Measurements from ENCODE around the gene SUV39H1. TPM values are rescaled to one million over a fixed set of nuclear protein-coding genes. Genes with fewer than 3 reads are reported as not detected.

Gene SUV39H1
- total RNA-seq, 4 donors from 2014 or later: 5.9 to 15.1 (median 8.7) TPM

- WGBS: 49% methylated on average over 5 of the region's 5 CpGs
Measured at GRCh38 chrX:48714573-48714972, 18.0 kb downstream of the SUV39H1 start.

GRCh38 chrX:48715072-48715471, 18.5 kb downstream of the SUV39H1 start:
- Histone ChIP-seq H3K27ac (no peak overlapping the region), H3K9me3 (no peaks in the 10 kb centered on the region), H3K36me3 (no peaks in the 10 kb centered on the region), H3K27me3 (no peaks in the 10 kb centered on the region), H3K4me3 (no peak overlapping the region), H3K4me1 (no peaks in the 10 kb centered on the region)
- WGBS: 74% methylated on average over 2 of the region's 2 CpGs
- DNase-seq (ENCODE audit: low spot score in 2 of 2): no peak
- no peak for TF ChIP-seq POLR2AphosphoS5 (IDR thresholded peaks at IDR 0.05)
- no peak for TF ChIP-seq EP300 (IDR thresholded peaks at IDR 0.05)
- no peak for TF ChIP-seq POLR2A (IDR thresholded peaks at IDR 0.05)
- TF ChIP-seq CTCF (IDR thresholded peaks at IDR 0.05): no peak

More at GRCh38 chrX:48714573-48714972, 18.0 kb downstream of the SUV39H1 start:
- no peaks in the 10 kb centered on the region for H3K4me1 ChIP-seq
- H3K4me3 ChIP-seq: no peak overlapping the region
- no peaks in the 10 kb centered on the region for H3K36me3 ChIP-seq
- no peak overlapping the region for H3K27ac ChIP-seq
- DNase-seq (ENCODE audit: low spot score in 2 of 2): no peak
- H3K27me3 ChIP-seq: no peaks in the 10 kb centered on the region
- no peaks in the 10 kb centered on the region for H3K9me3 ChIP-seq
- no peak for TF ChIP-seq POLR2A (IDR thresholded peaks at IDR 0.05)
- no peak for TF ChIP-seq EP300 (IDR thresholded peaks at IDR 0.05)
- no peak for TF ChIP-seq CTCF (IDR thresholded peaks at IDR 0.05)
- TF ChIP-seq POLR2AphosphoS5 (IDR thresholded peaks at IDR 0.05): no peak

- DNase-seq (ENCODE audit: low spot score in 2 of 2): no peak
- Histone ChIP-seq H3K4me1 (no peaks in the 10 kb centered on the region), H3K9me3 (no peaks in the 10 kb centered on the region), H3K36me3 (no peaks in the 10 kb centered on the region), H3K27ac (no peak overlapping the region), H3K4me3 (no peak overlapping the region), H3K27me3 (no peaks in the 10 kb centered on the region)
- TF ChIP-seq EP300 (IDR thresholded peaks at IDR 0.05) (no peak), POLR2AphosphoS5 (IDR thresholded peaks at IDR 0.05) (no peak), POLR2A (IDR thresholded peaks at IDR 0.05) (no peak), CTCF (IDR thresholded peaks at IDR 0.05) (no peak)
- WGBS: 72% methylated on average over 4 of the region's 4 CpGs
Measured at GRCh38 chrX:48715876-48716502, 19.5 kb downstream of the SUV39H1 start.

- no peak overlapping the region for H3K27ac ChIP-seq
- H3K36me3 ChIP-seq: no peaks in the 10 kb centered on the region
- no peak for TF ChIP-seq CTCF (IDR thresholded peaks at IDR 0.05)
- TF ChIP-seq POLR2A (IDR thresholded peaks at IDR 0.05): no peak
- TF ChIP-seq POLR2AphosphoS5 (IDR thresholded peaks at IDR 0.05): no peak
- TF ChIP-seq EP300 (IDR thresholded peaks at IDR 0.05): no peak
- no peak for DNase-seq (ENCODE audit: low spot score in 2 of 2)
- H3K9me3 ChIP-seq: no peaks in the 10 kb centered on the region
- no peaks in the 10 kb centered on the region for H3K4me1 ChIP-seq
- WGBS: 73% methylated on average over 2 of the region's 2 CpGs
- H3K4me3 ChIP-seq: no peak overlapping the region
- no peaks in the 10 kb centered on the region for H3K27me3 ChIP-seq
Measured at GRCh38 chrX:48719958-48720357, 23.4 kb downstream of the SUV39H1 start.

GRCh38 chrX:48720577-48721250, 24.2 kb downstream of the SUV39H1 start:
- WGBS: 54% methylated on average over 4 of the region's 4 CpGs
- H3K4me3 ChIP-seq: no peak overlapping the region
- H3K27ac ChIP-seq: no peak overlapping the region
- H3K36me3 ChIP-seq: no peaks in the 10 kb centered on the region
- no peak for DNase-seq (ENCODE audit: low spot score in 2 of 2)
- H3K9me3 ChIP-seq: no peaks in the 10 kb centered on the region
- no peaks in the 10 kb centered on the region for H3K27me3 ChIP-seq
- no peak for TF ChIP-seq POLR2AphosphoS5 (IDR thresholded peaks at IDR 0.05)
- no peak for TF ChIP-seq POLR2A (IDR thresholded peaks at IDR 0.05)
- no peak for TF ChIP-seq CTCF (IDR thresholded peaks at IDR 0.05)
- TF ChIP-seq EP300 (IDR thresholded peaks at IDR 0.05): no peak
- no peaks in the 10 kb centered on the region for H3K4me1 ChIP-seq

Measured in suprapubic skin (tissue), 4 donors.